HepG2 (cell line): ENCODE data around the gene LRP5. TPM values are rescaled to one million over a fixed set of nuclear protein-coding genes. Genes with fewer than 3 reads are reported as not detected.

ENCODE experiments used
- ATAC-seq: fragments of 200-7000 bp; cut with Tn5 transposase; 3 replicates; pipeline ENCODE4 v1.9.1; 2020; ENCODE audit warnings: mild to moderate bottlenecking, moderate library complexity
- BruUV-seq: library from RNA; stranded (reverse); fragments of 400-500 nt; replicated peaks from 2 replicates; lab custom pipeline; 2021; lab: Mats Ljungman, UMichigan
- CTCF ChIA-PET: fragments of 300-600 bp; formaldehyde crosslinking; extraction: SDS; loops from one replicate; lab custom pipeline; 2021; ENCODE audit warnings: low total read pairs, inconsistent platforms, low intra/inter-chr PET ratio; lab: Yijun Ruan, JAX
- POLR2A ChIA-PET: fragments of 350-600 bp; sonication (Branson Sonifier 250); formaldehyde crosslinking; loops from one replicate; lab custom pipeline; 2020; ENCODE audit warnings: antibody characterized with exemption, inconsistent platforms; lab: Yijun Ruan, JAX
- DNase-seq: peaks from one replicate; pipeline ENCODE4 v3.0.0-alpha.2; 2015; ENCODE audit warnings: low spot score
- FAIRE-seq: peaks from 3 replicates; lab custom pipeline; 2011; peaks lifted over from hg19 to GRCh38; lab: Jason Lieb, UNC
- H2AFZ ChIP-seq: one replicate; pipeline ENCODE4 v1.6.1; 2011; ENCODE audit warnings: low read length, inconsistent platforms
- H3K27ac ChIP-seq: fragments of 300-600 bp; 3 replicates; pipeline ENCODE4 v1.8.0; 2011; ENCODE audit warnings: mixed run types, mild to moderate bottlenecking, mixed read lengths, low read length, inconsistent platforms; ENCODE audit not compliant: insufficient read depth; ENCODE audit errors: extremely low read length
- H3K27me3 ChIP-seq, 2 experiments: fragments of 200-600 bp in 1 of 2; 2 replicates in 1 of 2; 3 replicates in 1 of 2; pipeline versions ENCODE4 v1.6.0 to v1.8.0; 2011; ENCODE audit warnings: low read length in 2 of 2, mild to moderate bottlenecking in 2 of 2, moderate library complexity in 2 of 2, inconsistent platforms in 1 of 2; ENCODE audit not compliant: insufficient read depth in 2 of 2, control insufficient read depth in 1 of 2
- H3K36me3 ChIP-seq, 2 experiments: fragments of 200-600 bp in 1 of 2; replicated peaks in 1 of 2; 2 replicates in 1 of 2; 3 replicates in 1 of 2; pipeline versions ENCODE4 v1.5.1 to v1.8.0; 2011; ENCODE audit warnings: low read length in 2 of 2, inconsistent platforms in 1 of 2; ENCODE audit not compliant: insufficient read depth in 2 of 2, control insufficient read depth in 1 of 2
- H3K4me1 ChIP-seq: 2 replicates; pipeline ENCODE4 v1.5.1; 2012; ENCODE audit warnings: low read length, inconsistent platforms; ENCODE audit not compliant: insufficient read depth
- H3K4me2 ChIP-seq: 2 replicates; pipeline ENCODE4 v1.6.0; 2011; ENCODE audit warnings: low read depth, low read length, inconsistent platforms
- H3K4me3 ChIP-seq, 3 experiments: fragments of 200-600 bp in 1 of 3; sonication (generic), shearing (Covaris generic) in 1 of 3; replicated peaks in 1 of 3; 2 replicates each; pipeline ENCODE4 v1.5.1; 2011 to 2016; ENCODE audit warnings: low read length in 3 of 3, inconsistent platforms in 2 of 3, low read depth in 2 of 3, mild to moderate bottlenecking in 2 of 3, control low read depth in 1 of 3, mixed read lengths in 1 of 3; ENCODE audit not compliant: insufficient read depth in 1 of 3
- H3K79me2 ChIP-seq: one replicate; pipeline ENCODE4 v1.6.1; 2011; ENCODE audit warnings: low read length, inconsistent platforms; ENCODE audit not compliant: insufficient read depth
- H3K9ac ChIP-seq: 2 replicates; pipeline ENCODE4 v1.6.0; 2011; ENCODE audit warnings: mild to moderate bottlenecking, low read depth, low read length, inconsistent platforms; ENCODE audit not compliant: insufficient read depth
- H3K9me3 ChIP-seq: 2 replicates; pipeline ENCODE4 v1.5.1; 2012; ENCODE audit warnings: mild to moderate bottlenecking, low read length
- H4K20me1 ChIP-seq: 2 replicates; pipeline ENCODE4 v1.6.0; 2011; ENCODE audit warnings: inconsistent platforms, mild to moderate bottlenecking, low read length, moderate library complexity; ENCODE audit not compliant: insufficient read depth
- CC2D1A ChIP-seq: sonication (generic); formaldehyde crosslinking; IDR thresholded peaks from 2 replicates; pipeline ENCODE4 v1.8.1; 2023; ENCODE audit warnings: mild to moderate bottlenecking, missing genetic modification reagents
- MAFF ChIP-seq: IDR thresholded peaks from 2 replicates; pipeline ENCODE4 v1.6.1; 2011; ENCODE audit warnings: low read depth, low read length, improper control_type of control experiment
- MYNN ChIP-seq: sonication (generic); formaldehyde crosslinking; IDR thresholded peaks from 2 replicates; pipeline ENCODE4 v1.4.0; 2020; ENCODE audit warnings: mild to moderate bottlenecking, low read depth, missing genetic modification reagents
- NPAS2 ChIP-seq: sonication (generic); formaldehyde crosslinking; IDR thresholded peaks from 2 replicates; pipeline ENCODE4 v1.8.0; 2022; ENCODE audit warnings: mild to moderate bottlenecking, missing genetic modification reagents, borderline replicate concordance
- TRIM24 ChIP-seq: sonication (generic); formaldehyde crosslinking; IDR thresholded peaks from 2 replicates; pipeline ENCODE4 v1.8.0; 2022; ENCODE audit warnings: mild to moderate bottlenecking, missing genetic modification reagents
- ZBTB3 ChIP-seq: sonication (generic); formaldehyde crosslinking; IDR thresholded peaks from 2 replicates; pipeline ENCODE4 v1.4.0; 2020; ENCODE audit warnings: low read depth, mild to moderate bottlenecking, moderate library complexity, missing genetic modification reagents, borderline replicate concordance
- ZBTB42 ChIP-seq: sonication (generic); formaldehyde crosslinking; IDR thresholded peaks from 2 replicates; pipeline ENCODE4 v1.5.0; 2020; ENCODE audit warnings: mild to moderate bottlenecking, missing genetic modification reagents
- ZC3H4 ChIP-seq: sonication (generic); formaldehyde crosslinking; IDR thresholded peaks from 2 replicates; pipeline ENCODE4 v1.4.0; 2020; ENCODE audit warnings: missing genetic modification reagents, borderline replicate concordance
- ZFP36L2 ChIP-seq: sonication (generic); formaldehyde crosslinking; IDR thresholded peaks from 2 replicates; pipeline ENCODE4 v1.4.0; 2020; ENCODE audit warnings: missing genetic modification reagents
- ZNF138 ChIP-seq: sonication (generic); formaldehyde crosslinking; IDR thresholded peaks from 2 replicates; pipeline ENCODE4 v1.5.0; 2020; ENCODE audit warnings: mild to moderate bottlenecking, low read depth, missing genetic modification reagents
- ZNF350 ChIP-seq: sonication (generic); formaldehyde crosslinking; IDR thresholded peaks from 2 replicates; pipeline ENCODE4 v1.4.0; 2020; ENCODE audit warnings: mild to moderate bottlenecking, low read depth, missing genetic modification reagents, borderline replicate concordance
- ZNF446 ChIP-seq: sonication (generic); formaldehyde crosslinking; IDR thresholded peaks from 2 replicates; pipeline ENCODE4 v1.5.0; 2020; ENCODE audit warnings: mild to moderate bottlenecking, missing genetic modification reagents
- ZNF629 ChIP-seq: sonication (generic); formaldehyde crosslinking; conservative IDR thresholded peaks from 2 replicates; pipeline ENCODE4 v1.5.0; 2020; ENCODE audit warnings: missing genetic modification reagents
- ZNF703 ChIP-seq: sonication (generic); formaldehyde crosslinking; IDR thresholded peaks from 2 replicates; pipeline ENCODE4 v1.5.1; 2020; ENCODE audit warnings: missing genetic modification reagents, mild to moderate bottlenecking, moderate library complexity, borderline replicate concordance
- WGBS: methylation state at CpG from one replicate; pipeline ENCODE4 v1.1.6; 2017; ENCODE audit warnings: low lambda C conversion rate; 5-methylcytosine and 5-hydroxymethylcytosine counted together
- in situ Hi-C: cut with HindIII; loops from 2 replicates; pipeline ENCODE4 v1.10.0; 2017; ENCODE audit warnings: low pct_unique_long_range_greater_than_20kb; ENCODE audit not compliant: extremely low pct_ligation_motif_present
- intact Hi-C: fragments of 100-400 bp; cut with micrococcal nuclease; formaldehyde crosslinking; loops from one replicate; pipeline ENCODE4 v1.10.0; 2022; ENCODE audit not compliant: unreplicated experiment
- polyA plus RNA-seq, 8 experiments: library from polyadenylated mRNA; depleted of rRNA in 3 of 8; stranded (reverse) in 7 of 8; unstranded in 1 of 8; fragments of >200 nt; fragmentation: Illumina TruSeq in 4 of 8; extraction: Trizol in 4 of 8; gene quantifications; 2 replicates each; pipeline versions ENCODE4 v1.2.1 to v1.2.3, GENCODE V29; 2011 to 2016; ENCODE audit warnings: low read depth in 4 of 8, missing spikeins in 1 of 8, mixed read lengths in 1 of 8; ENCODE audit not compliant: insufficient read depth in 1 of 8
- total RNA-seq, 5 experiments: library from RNA; depleted of rRNA; stranded (reverse); fragments of >200 nt; fragmentation: Illumina TruSeq; extraction: Trizol; gene quantifications; 2 replicates each; pipeline ENCODE4 v1.2.3, GENCODE V29; 2016; ENCODE audit warnings: low read depth in 1 of 5
- TF ChIP-seq, protein P1 (sequence below): sonication (generic); formaldehyde crosslinking; IDR thresholded peaks from 2 replicates; pipeline ENCODE4 v1.5.0; 2020; ENCODE audit warnings: missing genetic modification reagents
- TF ChIP-seq, protein P2 (sequence below): IDR thresholded peaks from 2 replicates; pipeline ENCODE4 v1.6.1; 2016; ENCODE audit warnings: mild to moderate bottlenecking
- TF ChIP-seq, protein P3 (sequence below), 2 experiments: IDR thresholded peaks; 2 replicates each; pipeline ENCODE4 v1.6.1; 2011 to 2012; ENCODE audit warnings: low read length in 2 of 2, borderline replicate concordance in 1 of 2, low read depth in 1 of 2, mild to moderate bottlenecking in 1 of 2, moderate library complexity in 1 of 2

Gene LRP5
- total and polyA plus RNA-seq, 2 of the 13 experiments (the other 11 are each of a cell fraction or from before 2014, with no cell fraction given): 40.4 to 64.0 TPM

DNA sequence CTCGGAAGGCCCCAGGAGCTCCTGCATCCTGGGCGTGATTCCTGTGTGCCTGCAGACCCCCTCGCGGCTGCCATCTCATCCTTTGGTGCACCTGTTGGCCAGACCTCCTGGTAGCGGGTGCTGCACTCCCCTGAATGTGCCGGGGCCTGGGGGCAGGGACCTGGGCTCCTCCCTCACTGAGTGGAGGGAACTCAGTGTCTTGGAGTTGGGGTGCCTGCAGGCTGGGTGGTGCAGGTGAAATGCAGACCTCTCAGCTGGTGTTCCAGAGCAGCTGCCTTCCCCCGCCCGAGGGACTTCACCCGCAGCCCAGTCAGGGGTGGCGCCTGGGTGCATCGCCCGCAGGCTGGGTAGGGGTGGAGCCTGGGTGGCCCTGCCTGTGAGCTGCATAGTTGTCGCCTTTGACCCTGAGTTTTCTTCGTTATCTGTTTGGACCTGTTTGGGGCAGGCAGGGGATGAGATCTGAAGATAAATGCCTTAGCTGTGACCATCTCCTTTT is 31.4 kb downstream of the LRP5 start:
- peak overlapping the region in 1 of 3 experiments; percentile 20; a peak in 1 of 6 replicates for H3K4me3 ChIP-seq
- intact Hi-C loops: loop anchor here (1.0 kb wide), 1 partner anchor 46 kb away; no protein-coding TSS in a partner anchor
- TF ChIP-seq ZNF350 (CRISPR knock-in tag) (no peak), ZBTB42 (no peak), MAFF (no peak), ZNF629 (CRISPR knock-in tag) (peak; percentile 35; the same call in 1 of the 2 replicates), NPAS2 (CRISPR knock-in tag) (no peak), ZFP36L2 (no peak), ZC3H4 (CRISPR knock-in tag) (no peak), ZBTB3 (no peak), ZNF446 (CRISPR knock-in tag) (no peak), CC2D1A (CRISPR knock-in tag) (no peak), TRIM24 (no peak), ZNF703 (CRISPR knock-in tag) (no peak), ZNF138 (no peak), MYNN (CRISPR knock-in tag) (no peak)
- TF ChIP-seq, protein P1, sequence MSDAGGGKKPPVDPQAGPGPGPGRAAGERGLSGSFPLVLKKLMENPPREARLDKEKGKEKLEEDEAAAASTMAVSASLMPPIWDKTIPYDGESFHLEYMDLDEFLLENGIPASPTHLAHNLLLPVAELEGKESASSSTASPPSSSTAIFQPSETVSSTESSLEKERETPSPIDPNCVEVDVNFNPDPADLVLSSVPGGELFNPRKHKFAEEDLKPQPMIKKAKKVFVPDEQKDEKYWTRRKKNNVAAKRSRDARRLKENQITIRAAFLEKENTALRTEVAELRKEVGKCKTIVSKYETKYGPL (CRISPR knock-in tag): no peak
- TF ChIP-seq, protein P2, sequence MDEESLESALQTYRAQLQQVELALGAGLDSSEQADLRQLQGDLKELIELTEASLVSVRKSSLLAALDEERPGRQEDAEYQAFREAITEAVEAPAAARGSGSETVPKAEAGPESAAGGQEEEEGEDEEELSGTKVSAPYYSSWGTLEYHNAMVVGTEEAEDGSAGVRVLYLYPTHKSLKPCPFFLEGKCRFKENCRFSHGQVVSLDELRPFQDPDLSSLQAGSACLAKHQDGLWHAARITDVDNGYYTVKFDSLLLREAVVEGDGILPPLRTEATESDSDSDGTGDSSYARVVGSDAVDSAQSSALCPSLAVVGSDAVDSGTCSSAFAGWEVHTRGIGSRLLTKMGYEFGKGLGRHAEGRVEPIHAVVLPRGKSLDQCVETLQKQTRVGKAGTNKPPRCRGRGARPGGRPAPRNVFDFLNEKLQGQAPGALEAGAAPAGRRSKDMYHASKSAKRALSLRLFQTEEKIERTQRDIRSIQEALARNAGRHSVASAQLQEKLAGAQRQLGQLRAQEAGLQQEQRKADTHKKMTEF (CRISPR knock-in tag): peak; percentile 42; the same call in 1 of the 2 replicates
- TF ChIP-seq, protein P3, sequence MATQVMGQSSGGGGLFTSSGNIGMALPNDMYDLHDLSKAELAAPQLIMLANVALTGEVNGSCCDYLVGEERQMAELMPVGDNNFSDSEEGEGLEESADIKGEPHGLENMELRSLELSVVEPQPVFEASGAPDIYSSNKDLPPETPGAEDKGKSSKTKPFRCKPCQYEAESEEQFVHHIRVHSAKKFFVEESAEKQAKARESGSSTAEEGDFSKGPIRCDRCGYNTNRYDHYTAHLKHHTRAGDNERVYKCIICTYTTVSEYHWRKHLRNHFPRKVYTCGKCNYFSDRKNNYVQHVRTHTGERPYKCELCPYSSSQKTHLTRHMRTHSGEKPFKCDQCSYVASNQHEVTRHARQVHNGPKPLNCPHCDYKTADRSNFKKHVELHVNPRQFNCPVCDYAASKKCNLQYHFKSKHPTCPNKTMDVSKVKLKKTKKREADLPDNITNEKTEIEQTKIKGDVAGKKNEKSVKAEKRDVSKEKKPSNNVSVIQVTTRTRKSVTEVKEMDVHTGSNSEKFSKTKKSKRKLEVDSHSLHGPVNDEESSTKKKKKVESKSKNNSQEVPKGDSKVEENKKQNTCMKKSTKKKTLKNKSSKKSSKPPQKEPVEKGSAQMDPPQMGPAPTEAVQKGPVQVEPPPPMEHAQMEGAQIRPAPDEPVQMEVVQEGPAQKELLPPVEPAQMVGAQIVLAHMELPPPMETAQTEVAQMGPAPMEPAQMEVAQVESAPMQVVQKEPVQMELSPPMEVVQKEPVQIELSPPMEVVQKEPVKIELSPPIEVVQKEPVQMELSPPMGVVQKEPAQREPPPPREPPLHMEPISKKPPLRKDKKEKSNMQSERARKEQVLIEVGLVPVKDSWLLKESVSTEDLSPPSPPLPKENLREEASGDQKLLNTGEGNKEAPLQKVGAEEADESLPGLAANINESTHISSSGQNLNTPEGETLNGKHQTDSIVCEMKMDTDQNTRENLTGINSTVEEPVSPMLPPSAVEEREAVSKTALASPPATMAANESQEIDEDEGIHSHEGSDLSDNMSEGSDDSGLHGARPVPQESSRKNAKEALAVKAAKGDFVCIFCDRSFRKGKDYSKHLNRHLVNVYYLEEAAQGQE (IDR thresholded peaks at IDR 0.05; ENCODE audit: borderline replicate concordance in 1 of 2, low read depth in 1 of 2, low read length in 2 of 2): no peak

More for the DNA sequence above, 31.4 kb downstream of the LRP5 start:
- H3K4me1 ChIP-seq: peaks cover 88% of the 10 kb centered on the region
- H2AFZ ChIP-seq: no peak overlapping the region
- no peak overlapping the region for H3K4me2 ChIP-seq
- POLR2A ChIA-PET: interaction anchor here (0.7 to 2.2 kb wide), 7 partner anchors 12 to 45 kb away, joined by 3 to 20 read pairs (median 6); no protein-coding TSS in a partner anchor
- peak overlapping the region; percentile 52 for H3K27ac ChIP-seq
- 37% methylated on average over 7 of the region's 14 CpGs for WGBS
- in situ Hi-C loops: no loop called here
- H3K27me3 ChIP-seq: no peaks in the 10 kb centered on the region
- no peaks in the 10 kb centered on the region for H3K9me3 ChIP-seq
- H3K79me2 ChIP-seq: peaks cover 95% of the 10 kb centered on the region
- H4K20me1 ChIP-seq: peaks cover 80% of the 10 kb centered on the region
- DNase-seq (peak; percentile 68), FAIRE-seq (peak; percentile 85), ATAC-seq (peak; percentile 86)
- H3K9ac ChIP-seq: no peak overlapping the region
- H3K36me3 ChIP-seq: peaks cover 14 to 17% of the 10 kb centered on the region in 2 experiments; a peak in 4 of 5 replicates
- no TSS peak for BruUV-seq
- CTCF ChIA-PET: no interaction called here
